ENCODE measurements around the gene HRCT1.

HRCT1 gene

GRCh38 chr9:35920051-35920620, 14.1 kb downstream of the HRCT1 start:
- no peak for TF ChIP-seq CTCF (IDR thresholded peaks at IDR 0.05; ENCODE audit: low read depth, low read length)
- H3K4me3 ChIP-seq (ENCODE audit: low read depth, low read length) = no peak overlapping the region

- TF ChIP-seq CTCF (IDR thresholded peaks at IDR 0.05; ENCODE audit: low read depth, low read length) = no peak
- H3K4me3 ChIP-seq (ENCODE audit: low read depth, low read length) = no peak overlapping the region
These were observed 17.6 kb downstream of the HRCT1 start for GRCh38 chr9:35923598-35923926.

- no peak for TF ChIP-seq CTCF (IDR thresholded peaks at IDR 0.05; ENCODE audit: low read depth, low read length)
- peak overlapping the region; percentile 22 for H3K4me3 ChIP-seq (ENCODE audit: low read depth, low read length)
These were observed 18.1 kb downstream of the HRCT1 start for GRCh38 chr9:35923927-35924763.

GRCh38 chr9:35928591-35929452, 22.8 kb downstream of the HRCT1 start:
- H3K4me3 ChIP-seq (ENCODE audit: low read depth, low read length) = no peak overlapping the region
- no peak for TF ChIP-seq CTCF (IDR thresholded peaks at IDR 0.05; ENCODE audit: low read depth, low read length)

- no peak for TF ChIP-seq CTCF (IDR thresholded peaks at IDR 0.05; ENCODE audit: low read depth, low read length)
- H3K4me3 ChIP-seq (ENCODE audit: low read depth, low read length) = no peak overlapping the region
These were observed 23.4 kb downstream of the HRCT1 start for GRCh38 chr9:35929453-35929718.

GRCh38 chr9:35930521-35930920, 24.5 kb downstream of the HRCT1 start:
- H3K4me3 ChIP-seq (ENCODE audit: low read depth, low read length) = no peak overlapping the region
- TF ChIP-seq CTCF (IDR thresholded peaks at IDR 0.05; ENCODE audit: low read depth, low read length) = no peak

GRCh38 chr9:35930989-35931388, 25.0 kb downstream of the HRCT1 start:
- H3K4me3 ChIP-seq (ENCODE audit: low read depth, low read length) = no peak overlapping the region
- TF ChIP-seq CTCF (IDR thresholded peaks at IDR 0.05; ENCODE audit: low read depth, low read length) = no peak
